Brain microvascular endothelial cell (primary cell): Measurements from ENCODE around the gene PRR20G.
"Not testable (repeated sequence)": the region's sequence is repeated elsewhere in the genome, so short reads cannot be mapped to it uniquely, and the experiment has no call there.

Source experiments
- DNase-seq: peaks from one replicate; pipeline ENCODE4 v3.0.0-alpha.2; 2020
- H3K27ac ChIP-seq: fragments of 250-450 bp; sonication (Bioruptor Pico); 2 replicates; pipeline ENCODE4 v1.5.1; 2020; ENCODE audit warnings: mild to moderate bottlenecking, moderate library complexity
- H3K27me3 ChIP-seq: fragments of 250-450 bp; sonication (Bioruptor Pico); replicated peaks from 2 replicates; pipeline ENCODE4 v1.5.1; 2020; ENCODE audit warnings: mild to moderate bottlenecking
- H3K36me3 ChIP-seq: fragments of 250-450 bp; sonication (Bioruptor Pico); replicated peaks from 2 replicates; pipeline ENCODE4 v1.5.1; 2020; ENCODE audit warnings: mild to moderate bottlenecking
- H3K4me3 ChIP-seq: 2 replicates; pipeline ENCODE4 v1.5.1; 2011; ENCODE audit warnings: low read depth, mild to moderate bottlenecking, control low read depth, low read length, moderate library complexity
- in situ Hi-C: cut with HindIII; loops from 2 replicates; pipeline ENCODE4 v1.10.0; 2017; ENCODE audit warnings: low sequenced_read_pairs, low pct_ligation_motif_present
- TF ChIP-seq, protein P1 (sequence below): IDR thresholded peaks from 2 replicates; pipeline ENCODE4 v1.5.1; 2011; ENCODE audit warnings: low read depth, mild to moderate bottlenecking, moderate library complexity, low read length, control low read depth, inconsistent platforms; ENCODE audit errors: missing control alignments

PRR20G gene

DNA sequence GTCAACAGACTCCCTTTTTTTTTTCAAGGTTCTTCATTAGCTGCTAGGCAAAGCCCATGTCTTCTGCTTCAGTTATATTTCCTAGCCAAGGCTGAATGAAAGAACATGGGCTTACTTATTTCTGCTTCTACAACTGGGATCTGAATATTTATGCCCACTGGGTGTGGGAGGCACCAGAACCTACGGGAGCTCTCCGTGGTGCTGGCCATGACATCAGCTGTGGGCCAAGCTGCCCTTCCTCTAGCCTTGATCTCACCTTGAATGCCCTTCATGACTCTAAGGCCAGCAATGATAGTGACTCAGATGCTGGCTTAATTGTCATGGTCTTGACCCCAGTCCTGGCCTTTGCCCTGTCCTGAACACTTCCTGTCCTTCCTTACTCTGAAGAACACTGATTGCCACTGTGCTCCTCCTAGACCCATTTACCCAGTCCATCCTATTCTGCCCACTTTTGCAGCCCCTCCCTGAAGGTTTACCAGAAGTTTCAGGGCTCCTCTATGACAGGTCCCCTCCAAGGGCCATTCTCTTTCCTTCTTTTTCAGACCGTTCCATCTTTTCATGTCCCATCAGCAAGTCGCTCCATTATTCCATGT, 32.8 kb upstream of the PRR20G start:
- TF ChIP-seq, protein P1, sequence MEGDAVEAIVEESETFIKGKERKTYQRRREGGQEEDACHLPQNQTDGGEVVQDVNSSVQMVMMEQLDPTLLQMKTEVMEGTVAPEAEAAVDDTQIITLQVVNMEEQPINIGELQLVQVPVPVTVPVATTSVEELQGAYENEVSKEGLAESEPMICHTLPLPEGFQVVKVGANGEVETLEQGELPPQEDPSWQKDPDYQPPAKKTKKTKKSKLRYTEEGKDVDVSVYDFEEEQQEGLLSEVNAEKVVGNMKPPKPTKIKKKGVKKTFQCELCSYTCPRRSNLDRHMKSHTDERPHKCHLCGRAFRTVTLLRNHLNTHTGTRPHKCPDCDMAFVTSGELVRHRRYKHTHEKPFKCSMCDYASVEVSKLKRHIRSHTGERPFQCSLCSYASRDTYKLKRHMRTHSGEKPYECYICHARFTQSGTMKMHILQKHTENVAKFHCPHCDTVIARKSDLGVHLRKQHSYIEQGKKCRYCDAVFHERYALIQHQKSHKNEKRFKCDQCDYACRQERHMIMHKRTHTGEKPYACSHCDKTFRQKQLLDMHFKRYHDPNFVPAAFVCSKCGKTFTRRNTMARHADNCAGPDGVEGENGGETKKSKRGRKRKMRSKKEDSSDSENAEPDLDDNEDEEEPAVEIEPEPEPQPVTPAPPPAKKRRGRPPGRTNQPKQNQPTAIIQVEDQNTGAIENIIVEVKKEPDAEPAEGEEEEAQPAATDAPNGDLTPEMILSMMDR: no peak
- no peaks in the 10 kb centered on the region for H3K27me3 ChIP-seq
- H3K4me3 ChIP-seq: no peak overlapping the region
- H3K36me3 ChIP-seq: no peaks in the 10 kb centered on the region
- in situ Hi-C loops: no loop called here
- DNase-seq: no peak
- no peak overlapping the region for H3K27ac ChIP-seq

DNA sequence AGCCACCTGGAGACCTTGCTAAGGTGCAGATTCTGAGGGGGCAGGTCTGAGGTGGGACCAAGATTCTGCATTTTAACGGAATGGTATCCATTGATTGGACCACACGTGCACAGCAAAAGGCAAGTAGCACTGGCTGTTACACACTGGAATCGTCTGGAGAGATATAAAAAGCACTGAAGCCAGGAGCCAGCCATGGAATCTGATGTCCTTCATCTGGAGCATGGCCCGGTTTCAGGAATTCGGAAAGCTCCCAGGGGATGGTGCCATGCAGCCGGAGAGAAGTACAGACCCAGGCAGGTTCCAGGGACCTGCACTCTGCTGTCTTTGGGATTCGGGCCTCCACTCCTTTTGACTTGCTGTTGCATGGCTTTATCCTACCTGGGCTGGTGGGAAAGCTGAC, 28.8 kb upstream of the PRR20G start:
- Histone ChIP-seq H3K27ac (no peak overlapping the region), H3K36me3 (no peaks in the 10 kb centered on the region), H3K4me3 (no peak overlapping the region), H3K27me3 (no peaks in the 10 kb centered on the region)
- TF ChIP-seq, protein P1: no peak
- DNase-seq: no peak
- in situ Hi-C loops: no loop called here

DNA sequence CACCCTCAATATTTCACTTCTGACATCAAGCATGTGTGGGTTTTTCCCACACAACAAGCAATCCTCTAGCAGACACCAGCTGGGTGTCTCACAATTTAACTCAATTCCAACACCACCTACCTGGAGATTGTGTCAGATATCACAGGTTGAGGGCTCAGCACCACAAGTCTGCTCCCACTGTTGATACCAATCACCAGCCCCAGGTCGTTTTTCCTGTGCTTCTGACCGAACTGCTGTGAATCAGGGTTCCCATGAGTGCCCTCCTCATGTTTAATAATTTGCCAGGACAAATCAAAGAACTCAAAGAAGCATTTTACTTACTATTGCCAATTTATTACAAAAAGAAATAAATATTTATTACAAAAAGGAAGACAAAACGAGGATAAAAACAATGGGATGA, 25.0 kb upstream of the PRR20G start:
- no peak overlapping the region for H3K4me3 ChIP-seq
- no peaks in the 10 kb centered on the region for H3K36me3 ChIP-seq
- H3K27me3 ChIP-seq: no peaks in the 10 kb centered on the region
- H3K27ac ChIP-seq: no peak overlapping the region
- in situ Hi-C loops: no loop called here
- TF ChIP-seq, protein P1: no peak
- no peak for DNase-seq

DNA sequence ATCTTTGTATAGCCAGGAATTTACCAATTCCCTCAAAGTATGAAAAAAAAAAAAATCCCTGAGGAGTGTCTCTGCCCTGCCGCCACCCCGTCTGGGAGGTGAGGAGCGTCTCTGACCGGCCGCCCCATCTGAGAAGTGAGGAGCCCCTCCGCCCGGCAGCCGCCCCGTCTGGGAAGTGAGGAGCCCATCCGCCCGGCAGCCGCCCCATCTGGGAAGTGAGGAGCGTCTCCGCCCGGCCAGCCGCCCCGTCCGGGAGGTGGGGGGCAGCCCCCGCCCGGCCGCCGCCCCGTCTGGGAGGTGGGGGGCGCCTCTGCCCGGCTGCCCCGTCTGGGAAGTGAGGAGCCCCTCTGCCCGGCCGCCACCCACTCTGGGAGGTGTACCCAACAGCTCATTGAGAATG, 21.0 kb upstream of the PRR20G start:
- H3K27me3 ChIP-seq, H3K36me3 ChIP-seq, H3K27ac ChIP-seq, H3K4me3 ChIP-seq, in situ Hi-C loops, DNase-seq: not testable (repeated sequence)

DNA sequence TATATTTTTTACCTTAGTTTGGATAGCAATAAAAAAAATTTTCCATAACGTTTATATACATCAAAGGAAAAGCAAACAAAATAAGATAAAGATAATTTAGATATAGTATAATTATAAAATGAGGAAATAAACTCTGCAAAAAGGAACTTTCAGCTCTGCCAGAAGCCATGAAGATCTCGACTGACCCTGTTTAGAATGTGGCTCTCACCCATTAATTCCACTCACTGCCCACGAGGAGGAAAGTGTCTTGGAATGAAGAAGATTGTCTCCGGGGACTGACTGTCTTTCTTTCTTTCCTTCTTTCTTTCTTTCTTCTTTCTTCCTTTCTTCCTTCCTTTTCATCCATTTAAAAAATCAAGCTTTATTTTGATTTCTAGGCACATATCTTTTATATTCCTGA, 20.1 kb upstream of the PRR20G start:
- in situ Hi-C loops: no loop called here
- Histone ChIP-seq H3K27ac (no peak overlapping the region), H3K4me3 (no peak overlapping the region), H3K36me3 (no peaks in the 10 kb centered on the region), H3K27me3 (no peaks in the 10 kb centered on the region)
- no peak for DNase-seq
- TF ChIP-seq, protein P1: no peak

DNA sequence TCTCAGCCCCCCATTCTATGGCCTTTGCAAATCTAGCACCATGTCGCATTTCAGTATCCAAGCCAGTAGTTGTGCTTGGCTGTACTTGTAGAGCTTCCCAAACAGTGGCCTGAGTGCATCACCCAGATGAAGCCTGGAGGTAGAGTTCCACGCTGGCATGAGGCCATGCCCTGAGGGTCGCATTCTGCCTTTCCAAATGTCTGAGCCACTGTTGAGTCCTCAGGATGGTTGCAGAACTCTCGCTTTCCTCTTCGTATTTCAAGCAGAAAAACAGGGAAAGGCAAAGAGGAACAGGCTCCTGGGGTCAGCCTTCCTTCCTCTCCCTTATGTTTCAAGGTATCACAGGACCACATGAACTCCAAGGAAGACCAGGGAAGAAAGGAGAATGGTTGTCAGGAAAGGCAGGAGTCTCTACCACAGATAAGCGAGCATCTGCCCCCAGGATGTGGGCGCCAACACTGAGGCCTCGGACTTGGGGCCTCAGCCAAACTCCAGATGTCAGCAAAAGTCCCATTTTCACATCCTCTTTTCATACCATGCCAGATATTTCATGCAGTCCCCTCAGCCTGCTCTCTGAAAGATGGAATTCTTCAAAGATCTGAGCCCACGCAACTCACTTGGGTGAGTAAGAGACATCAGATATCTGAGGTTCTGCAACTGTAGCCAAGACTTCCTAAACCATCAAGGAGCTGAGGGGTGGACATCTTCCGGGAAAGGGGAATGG, 19.4 kb upstream of the PRR20G start:
- Histone ChIP-seq H3K27me3 (no peaks in the 10 kb centered on the region), H3K4me3 (no peak overlapping the region), H3K27ac (no peak overlapping the region), H3K36me3 (no peaks in the 10 kb centered on the region)
- in situ Hi-C loops: no loop called here
- TF ChIP-seq, protein P1: no peak
- DNase-seq: no peak
